ENCODE data around the gene PLEKHF1. TPM values are rescaled to one million over a fixed set of nuclear protein-coding genes. Genes with fewer than 3 reads are reported as not detected.
A peak's percentile ranks its signal among the peaks of the same experiment; 100 is the strongest.
"Not testable (repeated sequence)": the region's sequence is repeated elsewhere in the genome, so short reads cannot be mapped to it uniquely, and the experiment has no call there.

PLEKHF1 gene
- total RNA-seq, 1 donor from 2014 or later, result 27.8 TPM

DNA sequence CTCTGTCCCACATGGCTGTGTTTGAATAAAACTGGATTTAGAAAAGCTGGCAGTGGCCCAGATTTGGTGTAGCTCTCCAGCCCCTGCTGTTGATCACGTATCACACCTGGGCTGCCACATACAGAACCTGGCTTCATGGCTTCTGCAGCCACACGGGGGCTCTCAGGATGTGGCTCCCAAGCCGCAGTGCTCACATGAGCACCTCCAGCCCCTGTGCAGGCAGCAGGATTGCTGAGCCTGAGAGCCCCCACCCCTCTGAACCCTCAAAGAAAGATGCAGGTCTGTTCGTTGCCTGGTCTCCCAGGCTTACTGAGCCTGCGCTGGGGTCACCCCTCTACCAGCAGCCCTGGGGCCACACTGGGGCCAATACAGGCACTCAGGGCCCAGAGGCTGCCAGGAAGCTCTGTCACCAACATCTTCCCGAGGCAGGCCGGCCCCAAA is 2.7 kb downstream of the PLEKHF1 start:
- intact Hi-C loops (cut with micrococcal nuclease), result no loop called here
- TF ChIP-seq, protein P1, sequence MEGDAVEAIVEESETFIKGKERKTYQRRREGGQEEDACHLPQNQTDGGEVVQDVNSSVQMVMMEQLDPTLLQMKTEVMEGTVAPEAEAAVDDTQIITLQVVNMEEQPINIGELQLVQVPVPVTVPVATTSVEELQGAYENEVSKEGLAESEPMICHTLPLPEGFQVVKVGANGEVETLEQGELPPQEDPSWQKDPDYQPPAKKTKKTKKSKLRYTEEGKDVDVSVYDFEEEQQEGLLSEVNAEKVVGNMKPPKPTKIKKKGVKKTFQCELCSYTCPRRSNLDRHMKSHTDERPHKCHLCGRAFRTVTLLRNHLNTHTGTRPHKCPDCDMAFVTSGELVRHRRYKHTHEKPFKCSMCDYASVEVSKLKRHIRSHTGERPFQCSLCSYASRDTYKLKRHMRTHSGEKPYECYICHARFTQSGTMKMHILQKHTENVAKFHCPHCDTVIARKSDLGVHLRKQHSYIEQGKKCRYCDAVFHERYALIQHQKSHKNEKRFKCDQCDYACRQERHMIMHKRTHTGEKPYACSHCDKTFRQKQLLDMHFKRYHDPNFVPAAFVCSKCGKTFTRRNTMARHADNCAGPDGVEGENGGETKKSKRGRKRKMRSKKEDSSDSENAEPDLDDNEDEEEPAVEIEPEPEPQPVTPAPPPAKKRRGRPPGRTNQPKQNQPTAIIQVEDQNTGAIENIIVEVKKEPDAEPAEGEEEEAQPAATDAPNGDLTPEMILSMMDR (IDR thresholded peaks at IDR 0.05; ENCODE audit: borderline replicate concordance), result peak; percentile 12
- H3K27ac ChIP-seq (replicated peaks), result peak overlapping the region; percentile 98
- H3K36me3 ChIP-seq, result no peaks in the 10 kb centered on the region
- no peaks in the 10 kb centered on the region for H3K27me3 ChIP-seq (ENCODE audit: low read depth)
- no peak for DNase-seq
- H3K4me1 ChIP-seq, result peaks cover 98% of the 10 kb centered on the region
- peak overlapping the region; percentile 98 for H3K4me3 ChIP-seq
- no peaks in the 10 kb centered on the region for H3K9me3 ChIP-seq (replicated peaks)

DNA sequence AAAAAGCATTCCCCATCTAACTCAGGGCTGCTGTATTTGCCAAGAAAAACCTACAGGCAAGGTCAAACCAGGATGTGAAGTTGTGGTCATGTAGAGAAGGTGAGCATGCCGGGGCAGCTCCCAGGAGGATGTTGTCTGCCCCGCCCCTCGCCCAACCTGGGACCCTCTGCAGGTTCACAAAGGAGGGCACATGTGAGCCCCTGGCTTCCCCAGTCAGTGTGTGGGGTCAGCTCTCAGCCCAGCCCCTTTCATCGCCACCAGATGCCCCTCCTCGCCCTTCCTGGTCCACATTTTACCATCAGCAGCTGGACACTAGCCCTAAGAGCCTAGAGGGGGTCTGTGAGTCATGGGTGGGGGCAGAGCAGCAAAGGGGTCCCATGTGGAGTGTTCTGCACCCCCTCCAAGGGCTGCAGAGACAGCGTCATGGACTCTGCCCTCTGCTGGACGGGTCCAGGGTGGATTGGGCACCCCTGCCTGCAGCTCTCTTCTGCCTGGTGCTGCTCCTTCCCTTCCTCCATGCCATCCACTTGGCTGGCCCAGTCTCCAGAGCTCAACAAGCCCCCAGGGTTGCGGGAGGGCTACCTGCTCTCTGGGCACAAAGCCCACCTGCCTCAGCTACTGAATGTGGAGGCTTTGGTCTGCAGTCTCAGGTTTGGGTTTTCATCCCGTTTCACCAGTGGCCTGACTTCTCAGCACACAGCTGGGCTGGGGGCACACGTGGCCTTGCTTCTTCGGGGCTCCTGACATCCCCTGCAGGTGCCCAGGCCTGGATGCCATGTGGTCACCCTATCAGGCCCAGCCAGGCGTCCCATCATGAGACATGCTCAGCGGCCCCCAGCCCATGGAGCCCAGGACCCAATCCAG is 3.7 kb downstream of the PLEKHF1 start:
- peak overlapping the region; percentile 23 for H3K4me3 ChIP-seq
- no peaks in the 10 kb centered on the region for H3K27me3 ChIP-seq (ENCODE audit: low read depth)
- DNase-seq, result no peak
- no peaks in the 10 kb centered on the region for H3K9me3 ChIP-seq (replicated peaks)
- H3K4me1 ChIP-seq, result peaks cover 97% of the 10 kb centered on the region
- H3K36me3 ChIP-seq, result peaks cover 5% of the 10 kb centered on the region
- H3K27ac ChIP-seq (replicated peaks), result peak overlapping the region; percentile 98
- TF ChIP-seq, protein P1 (IDR thresholded peaks at IDR 0.05; ENCODE audit: borderline replicate concordance), result peak; percentile 40
- intact Hi-C loops (cut with micrococcal nuclease), result no loop called here

DNA sequence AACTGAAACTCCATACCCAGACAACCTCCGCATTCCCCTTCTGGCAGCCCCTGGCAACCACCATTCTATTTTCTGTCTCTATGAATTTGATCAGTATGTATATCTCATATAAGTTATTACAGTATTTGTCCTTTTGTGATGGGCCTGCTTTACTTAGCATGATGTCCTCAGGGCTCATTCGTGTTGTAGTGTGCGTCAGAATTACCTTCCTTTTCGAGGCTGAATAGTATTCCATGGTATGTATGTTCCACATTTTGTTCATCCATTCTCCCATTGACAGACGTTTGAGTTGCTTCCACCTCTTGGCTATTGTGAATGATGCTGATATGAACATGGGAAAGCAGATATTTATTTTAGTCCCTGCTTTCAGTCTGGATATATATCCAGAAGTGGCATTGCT is 5.0 kb downstream of the PLEKHF1 start:
- Histone ChIP-seq H3K9me3 (replicated peaks) (no peaks in the 10 kb centered on the region), H3K27ac (replicated peaks) (peak overlapping the region; percentile 98)
- TF ChIP-seq, protein P1 (IDR thresholded peaks at IDR 0.05; ENCODE audit: borderline replicate concordance), result no peak

DNA sequence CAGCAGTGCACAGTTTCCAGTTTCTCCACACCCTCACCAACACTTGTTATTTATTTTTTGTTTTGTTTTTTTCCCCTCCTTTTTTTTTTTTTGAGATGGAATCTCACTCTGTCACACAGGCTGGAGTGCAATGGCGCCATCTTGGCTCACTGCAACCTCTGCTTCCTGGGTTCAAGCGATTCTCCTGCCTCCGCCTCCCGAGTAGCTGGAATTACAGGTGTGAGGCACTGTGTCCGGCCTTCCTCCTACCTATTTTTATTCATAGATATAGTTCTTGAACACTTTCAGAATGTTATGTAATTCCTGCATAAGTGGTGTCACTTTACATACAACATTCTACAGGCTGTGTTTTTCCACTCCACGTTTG is 5.7 kb downstream of the PLEKHF1 start:
- H3K27me3 ChIP-seq (ENCODE audit: low read depth); DNase-seq; intact Hi-C loops (cut with micrococcal nuclease); H3K9me3 ChIP-seq (replicated peaks): not testable (repeated sequence)
- H3K27ac ChIP-seq (replicated peaks), result peak overlapping the region; percentile 98
- peaks cover 26% of the 10 kb centered on the region for H3K36me3 ChIP-seq
- H3K4me3 ChIP-seq, result peak overlapping the region; percentile 29
- H3K4me1 ChIP-seq, result peaks cover 97% of the 10 kb centered on the region

More for the DNA sequence above, 5.0 kb downstream of the PLEKHF1 start:
- Histone ChIP-seq H3K36me3 (peaks cover 18% of the 10 kb centered on the region), H3K27me3 (ENCODE audit: low read depth) (no peaks in the 10 kb centered on the region), H3K4me3 (no peak overlapping the region), H3K4me1 (peaks cover 97% of the 10 kb centered on the region)
- intact Hi-C loops (cut with micrococcal nuclease), result no loop called here
- no peak for DNase-seq

DNA sequence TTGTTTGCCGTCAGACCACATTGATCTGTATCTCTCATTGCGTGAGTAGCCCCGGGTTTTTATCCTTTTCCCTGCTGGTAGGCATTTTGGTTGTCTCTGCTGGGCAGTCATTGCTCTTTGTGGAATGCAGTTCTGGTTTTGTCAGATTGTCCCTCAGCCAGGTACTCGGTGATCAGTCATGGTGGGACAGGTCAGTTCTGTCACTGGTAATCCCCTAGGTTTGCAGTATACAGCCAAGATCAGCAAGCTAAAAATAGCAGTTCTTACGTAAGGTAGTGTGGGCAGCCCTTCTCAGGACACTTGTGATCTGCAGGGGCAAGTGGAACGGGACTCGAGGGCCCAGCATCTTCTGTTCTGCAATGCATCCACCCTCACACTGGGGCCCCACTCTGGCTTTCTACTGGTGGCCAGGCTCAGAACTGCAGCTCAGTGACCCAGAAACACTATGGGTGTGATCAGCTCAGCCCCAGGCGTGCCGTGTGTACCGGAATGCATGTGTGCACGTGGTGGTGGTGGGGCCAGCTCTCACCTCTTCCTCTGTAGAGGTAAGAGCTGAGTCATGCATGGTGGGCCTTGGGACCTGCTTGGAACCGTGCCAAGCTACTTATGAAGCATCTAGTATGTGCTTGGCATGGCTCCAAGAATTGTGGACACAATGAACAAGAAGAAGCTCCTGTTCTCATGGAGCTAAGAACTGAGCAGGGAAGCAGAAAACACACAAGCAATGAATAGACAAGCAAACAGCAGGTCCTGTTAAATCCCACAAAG is 6.3 kb downstream of the PLEKHF1 start:
- Histone ChIP-seq H3K36me3 (peaks cover 29% of the 10 kb centered on the region), H3K4me3 (peak overlapping the region; percentile 29), H3K27me3 (ENCODE audit: low read depth) (no peaks in the 10 kb centered on the region), H3K9me3 (replicated peaks) (no peaks in the 10 kb centered on the region), H3K27ac (replicated peaks) (peak overlapping the region; percentile 98), H3K4me1 (peaks cover 98% of the 10 kb centered on the region)
- DNase-seq, result peak; percentile 68
- TF ChIP-seq, protein P1 (IDR thresholded peaks at IDR 0.05; ENCODE audit: borderline replicate concordance), result peak; percentile 57
- intact Hi-C loops (cut with micrococcal nuclease), result no loop called here

Data from left ventricle myocardium inferior (tissue), 1 donor.